Measurements from ENCODE around the gene PRKCB.

The PRKCB gene

GRCh38 chr16:23836078-23836403 lies 258 bp downstream of the PRKCB start:
- DNase-seq = peak in 1 of 56 donors; percentile 40

GRCh38 chr16:23836404-23837311 lies 875 bp downstream of the PRKCB start:
- DNase-seq = peak in 26 of 56 donors; percentile 5 to 45 (median 22)

GRCh38 chr16:23837553-23838308 lies 1.9 kb downstream of the PRKCB start:
- DNase-seq = peak in 2 of 56 donors; percentile 14 to 24

- DNase-seq = peak in 4 of 56 donors; percentile 2 to 11 (median 6)
Observed at GRCh38 chr16:23838485-23839142, 2.8 kb downstream of the PRKCB start.

GRCh38 chr16:23840310-23840709 lies 4.5 kb downstream of the PRKCB start:
- no peak for DNase-seq

- DNase-seq = no peak
Observed at GRCh38 chr16:23842137-23842600, 6.4 kb downstream of the PRKCB start.

GRCh38 chr16:23843143-23843542 lies 7.4 kb downstream of the PRKCB start:
- DNase-seq = no peak

GRCh38 chr16:23847251-23847650 lies 11.5 kb downstream of the PRKCB start:
- DNase-seq = no peak

GRCh38 chr16:23847948-23848347 lies 12.2 kb downstream of the PRKCB start:
- no peak for DNase-seq

GRCh38 chr16:23848958-23849357 lies 13.2 kb downstream of the PRKCB start:
- no peak for DNase-seq

- no peak for DNase-seq
Observed at GRCh38 chr16:23852794-23853562, 17.2 kb downstream of the PRKCB start.

GRCh38 chr16:23855010-23855409 lies 19.2 kb downstream of the PRKCB start:
- no peak for DNase-seq

GRCh38 chr16:23856251-23856709 lies 20.5 kb downstream of the PRKCB start:
- no peak for DNase-seq

GRCh38 chr16:23857256-23857880 lies 21.6 kb downstream of the PRKCB start:
- no peak for DNase-seq

GRCh38 chr16:23857881-23858269 lies 22.1 kb downstream of the PRKCB start:
- DNase-seq = no peak

GRCh38 chr16:23858542-23858941 lies 22.8 kb downstream of the PRKCB start:
- DNase-seq = peak in 2 of 56 donors; percentile 14 to 16

GRCh38 chr16:23859713-23860269 lies 24.0 kb downstream of the PRKCB start:
- no peak for DNase-seq

GRCh38 chr16:23861874-23862273 lies 26.1 kb downstream of the PRKCB start:
- no peak for DNase-seq

- DNase-seq = no peak
Observed at GRCh38 chr16:23862556-23862955, 26.8 kb downstream of the PRKCB start.

Data from nucleus accumbens (tissue), 56 donors.